H9 (cell line): ENCODE results near the gene BMP8A. TPM values are rescaled to one million over a fixed set of nuclear protein-coding genes. Genes with fewer than 3 reads are reported as not detected.
A peak's percentile ranks its signal among the peaks of the same experiment; 100 is the strongest.

ENCODE experiments used
- DNase-seq: peaks from one replicate; pipeline ENCODE4 v3.0.0-alpha.2; 2017
- H2AFZ ChIP-seq: one replicate; pipeline ENCODE4 v1.6.1; 2013; ENCODE audit warnings: mild to moderate bottlenecking, low read length, control low read depth, moderate library complexity
- H2AK5ac ChIP-seq: 2 replicates; pipeline ENCODE4 v1.6.1; 2013; ENCODE audit warnings: low read length, control low read depth, mixed read lengths; ENCODE audit not compliant: insufficient read length
- H2BK120ac ChIP-seq: one replicate; pipeline ENCODE4 v1.6.1; 2013; ENCODE audit warnings: low read depth, mild to moderate bottlenecking, low read length, control low read depth, inconsistent platforms; ENCODE audit not compliant: poor library complexity, severe bottlenecking
- H2BK12ac ChIP-seq: 2 replicates; pipeline ENCODE4 v1.6.1; 2013; ENCODE audit warnings: low read length, control low read depth, mixed read lengths, low read depth; ENCODE audit not compliant: insufficient read length
- H2BK15ac ChIP-seq: 2 replicates; pipeline ENCODE4 v1.6.1; 2013; ENCODE audit warnings: low read depth, low read length, control low read depth
- H2BK20ac ChIP-seq: one replicate; pipeline ENCODE4 v1.6.1; 2013; ENCODE audit warnings: low read depth, mild to moderate bottlenecking, low read length, control low read depth, inconsistent platforms; ENCODE audit not compliant: poor library complexity, severe bottlenecking
- H2BK5ac ChIP-seq: 2 replicates; pipeline ENCODE4 v1.6.1; 2013; ENCODE audit warnings: low read length, control low read depth, mixed read lengths; ENCODE audit not compliant: insufficient read length
- H3K14ac ChIP-seq: 2 replicates; pipeline ENCODE4 v1.6.1; 2013; ENCODE audit warnings: low read length, control low read depth; ENCODE audit not compliant: insufficient read depth
- H3K18ac ChIP-seq: 2 replicates; pipeline ENCODE4 v1.6.1; 2013; ENCODE audit warnings: low read depth, mild to moderate bottlenecking, mixed read lengths, low read length, control low read depth; ENCODE audit not compliant: insufficient read length
- H3K23ac ChIP-seq: 2 replicates; pipeline ENCODE4 v1.6.1; 2013; ENCODE audit warnings: low read length, control low read depth, mixed read lengths, low read depth; ENCODE audit not compliant: insufficient read length
- H3K23me2 ChIP-seq: 2 replicates; pipeline ENCODE4 v1.6.1; 2013; ENCODE audit warnings: low read depth, mild to moderate bottlenecking, mixed read lengths, low read length, control low read depth; ENCODE audit not compliant: insufficient read length, poor library complexity, severe bottlenecking
- H3K27ac ChIP-seq: 2 replicates; pipeline ENCODE4 v1.5.1; 2013; ENCODE audit warnings: low read length, control low read depth, mixed read lengths, low read depth; ENCODE audit not compliant: insufficient read length
- H3K27me3 ChIP-seq: 2 replicates; pipeline ENCODE4 v1.6.1; 2013; ENCODE audit warnings: low read length, control low read depth, inconsistent platforms; ENCODE audit not compliant: insufficient read depth
- H3K4ac ChIP-seq: 2 replicates; pipeline ENCODE4 v1.6.1; 2013; ENCODE audit warnings: low read depth, mild to moderate bottlenecking, control low read depth, inconsistent platforms, low read length, moderate library complexity
- H3K4me1 ChIP-seq: 2 replicates; pipeline ENCODE4 v1.6.1; 2013; ENCODE audit warnings: low read length, control low read depth, inconsistent platforms; ENCODE audit not compliant: insufficient read depth
- H3K4me2 ChIP-seq: 2 replicates; pipeline ENCODE4 v1.6.1; 2013; ENCODE audit warnings: low read length, control low read depth, mixed read lengths; ENCODE audit not compliant: insufficient read length, insufficient read depth
- H3K56ac ChIP-seq: 2 replicates; pipeline ENCODE4 v1.6.1; 2013; ENCODE audit warnings: low read depth, mild to moderate bottlenecking, mixed read lengths, low read length, control low read depth; ENCODE audit not compliant: insufficient read length
- H3K79me1 ChIP-seq: 2 replicates; pipeline ENCODE4 v1.6.1; 2013; ENCODE audit warnings: low read depth, mild to moderate bottlenecking, moderate library complexity, low read length, control low read depth, inconsistent platforms; ENCODE audit not compliant: insufficient read depth, poor library complexity, severe bottlenecking
- H3K79me2 ChIP-seq: 2 replicates; pipeline ENCODE4 v1.6.1; 2013; ENCODE audit warnings: low read length, control low read depth, inconsistent platforms; ENCODE audit not compliant: insufficient read depth
- H3K9ac ChIP-seq: 2 replicates; pipeline ENCODE4 v1.6.1; 2013; ENCODE audit warnings: low read length, control low read depth, mixed read lengths; ENCODE audit not compliant: insufficient read length; ENCODE audit errors: extremely low read depth
- H3K9me3 ChIP-seq: one replicate; pipeline ENCODE4 v1.6.1; 2013; ENCODE audit warnings: low read depth, low read length, inconsistent platforms; ENCODE audit not compliant: control insufficient read depth
- H3T11ph ChIP-seq: one replicate; pipeline ENCODE4 v1.6.1; 2013; ENCODE audit warnings: mild to moderate bottlenecking, low read length, control low read depth, inconsistent platforms
- H4K20me1 ChIP-seq: one replicate; pipeline ENCODE4 v1.6.1; 2013; ENCODE audit not compliant: control insufficient read depth, insufficient read length, insufficient read depth
- H4K5ac ChIP-seq: 2 replicates; pipeline ENCODE4 v1.6.1; 2013; ENCODE audit warnings: low read depth, mild to moderate bottlenecking, mixed read lengths, low read length, control low read depth; ENCODE audit not compliant: insufficient read length
- H4K8ac ChIP-seq: replicated peaks from 2 replicates; pipeline ENCODE4 v1.6.1; 2013; ENCODE audit warnings: low read length, control low read depth, mixed read lengths, low read depth; ENCODE audit not compliant: insufficient read length
- H4K91ac ChIP-seq: 2 replicates; pipeline ENCODE4 v1.6.1; 2013; ENCODE audit warnings: low read depth, mild to moderate bottlenecking, moderate library complexity, mixed read lengths, low read length, control low read depth; ENCODE audit not compliant: insufficient read length
- H3K27ac Mint-ChIP-seq, 3 experiments: 2 replicates in 2 of 3; 3 replicates in 1 of 3; pipeline ENCODE4 v1.8.0; 2020 to 2021; ENCODE audit warnings: mixed read lengths in 3 of 3, mild to moderate bottlenecking in 1 of 3, moderate library complexity in 1 of 3
- H3K27me3 Mint-ChIP-seq: 2 replicates; pipeline ENCODE4 v1.8.0; 2021; ENCODE audit warnings: low read depth, mild to moderate bottlenecking, moderate library complexity, mixed read lengths
- H3K36me3 Mint-ChIP-seq, 3 experiments: 2 replicates in 2 of 3; 3 replicates in 1 of 3; pipeline ENCODE4 v1.8.0; 2020 to 2021; ENCODE audit warnings: low read depth in 3 of 3, mixed read lengths in 3 of 3; ENCODE audit not compliant: insufficient read depth in 1 of 3
- H3K4me1 Mint-ChIP-seq, 2 experiments: 2 replicates each; pipeline ENCODE4 v1.8.0; 2020; ENCODE audit warnings: mixed read lengths in 2 of 2
- H3K4me3 Mint-ChIP-seq, 2 experiments: 2 replicates in 1 of 2; 3 replicates in 1 of 2; pipeline ENCODE4 v1.8.0; 2020 to 2021; ENCODE audit warnings: mild to moderate bottlenecking in 2 of 2, mixed read lengths in 2 of 2, moderate library complexity in 1 of 2
- H3K9me3 Mint-ChIP-seq, 2 experiments: 2 replicates in 1 of 2; 3 replicates in 1 of 2; pipeline ENCODE4 v1.8.0; 2020; ENCODE audit warnings: mild to moderate bottlenecking in 2 of 2, mixed read lengths in 2 of 2, moderate library complexity in 1 of 2
- CTCF ChIP-seq: fragments of 200-600 bp; sonication (generic); conservative IDR thresholded peaks from 3 replicates; pipeline ENCODE4 v1.8.0; 2021; ENCODE audit warnings: antibody characterized with exemption, mild to moderate bottlenecking
- WGBS: extraction: QIAGEN DNeasy Blood & Tissue Kit; methylation state at CpG from one replicate; pipeline ENCODE4 v1.1.7; 2013; ENCODE audit warnings: missing lambda C conversion rate, low lambda C conversion rate, mixed read lengths; ENCODE audit not compliant: insufficient read length; ENCODE audit errors: extremely low coverage; 5-methylcytosine and 5-hydroxymethylcytosine counted together
- total RNA-seq: library from RNA; stranded (reverse); gene quantifications from 2 replicates; pipeline ENCODE4 v1.2.1, GENCODE V29; 2021

The BMP8A gene
- total RNA-seq, 1 experiment from 2014 or later: 0.52 TPM

- Mint-ChIP-seq H3K27me3 (no peaks in the 10 kb centered on the region; the same call in 1 of the 2 replicates), H3K4me3 (no peak overlapping the region), H3K4me1 (no peaks in the 10 kb centered on the region), H3K9me3 (no peaks in the 10 kb centered on the region), H3K27ac (no peak overlapping the region), H3K36me3 (peaks cover 23 to 87% (median 64%) of the 10 kb centered on the region in 3 experiments; a peak in 6 of 7 replicates)
- Histone ChIP-seq H2BK20ac (no peak overlapping the region), H3K14ac (no peak overlapping the region), H2AFZ (no peak overlapping the region), H3K56ac (no peak overlapping the region), H3K9me3 (no peaks in the 10 kb centered on the region), H3K4me1 (no peaks in the 10 kb centered on the region), H3T11ph (no peak overlapping the region), H3K4ac (no peak overlapping the region), H3K18ac (no peak overlapping the region), H3K79me2 (no peaks in the 10 kb centered on the region), H4K20me1 (no peaks in the 10 kb centered on the region), H2BK12ac (no peak overlapping the region), H2BK15ac (no peak overlapping the region), H4K91ac (no peak overlapping the region), H2BK120ac (no peak overlapping the region), H4K8ac (no peak overlapping the region), H3K4me2 (no peak overlapping the region), H2BK5ac (no peak overlapping the region), H3K27ac (no peak overlapping the region), H3K23me2 (no peaks in the 10 kb centered on the region), H3K23ac (no peak overlapping the region), H4K5ac (no peak overlapping the region), H3K27me3 (no peaks in the 10 kb centered on the region), H2AK5ac (no peak overlapping the region), H3K9ac (no peak overlapping the region), H3K79me1 (no peaks in the 10 kb centered on the region)
- 0 out of 3 replicates have a peak, but pooled peaks have one; percentile 9 for TF ChIP-seq CTCF
- DNase-seq: no peak
- WGBS: no CpG with 5 or more reads among the region's 3 CpGs
Observed at GRCh38 chr1:39469150-39469549, 22.3 kb upstream of the BMP8A start.
